GM19324 (cell line): ENCODE measurements around the gene SLC25A21.
"Not testable (repeated sequence)": the region's sequence is repeated elsewhere in the genome, so short reads cannot be mapped to it uniquely, and the experiment has no call there.

Experiments used
- ATAC-seq: cut with Tn5 transposase; IDR thresholded peaks from one replicate; pipeline ENCODE4 v1.9.1; 2021; ENCODE audit warnings: mild to moderate bottlenecking, moderate library complexity; ENCODE audit not compliant: unreplicated experiment, low FRiP score

SLC25A21 gene

DNA sequence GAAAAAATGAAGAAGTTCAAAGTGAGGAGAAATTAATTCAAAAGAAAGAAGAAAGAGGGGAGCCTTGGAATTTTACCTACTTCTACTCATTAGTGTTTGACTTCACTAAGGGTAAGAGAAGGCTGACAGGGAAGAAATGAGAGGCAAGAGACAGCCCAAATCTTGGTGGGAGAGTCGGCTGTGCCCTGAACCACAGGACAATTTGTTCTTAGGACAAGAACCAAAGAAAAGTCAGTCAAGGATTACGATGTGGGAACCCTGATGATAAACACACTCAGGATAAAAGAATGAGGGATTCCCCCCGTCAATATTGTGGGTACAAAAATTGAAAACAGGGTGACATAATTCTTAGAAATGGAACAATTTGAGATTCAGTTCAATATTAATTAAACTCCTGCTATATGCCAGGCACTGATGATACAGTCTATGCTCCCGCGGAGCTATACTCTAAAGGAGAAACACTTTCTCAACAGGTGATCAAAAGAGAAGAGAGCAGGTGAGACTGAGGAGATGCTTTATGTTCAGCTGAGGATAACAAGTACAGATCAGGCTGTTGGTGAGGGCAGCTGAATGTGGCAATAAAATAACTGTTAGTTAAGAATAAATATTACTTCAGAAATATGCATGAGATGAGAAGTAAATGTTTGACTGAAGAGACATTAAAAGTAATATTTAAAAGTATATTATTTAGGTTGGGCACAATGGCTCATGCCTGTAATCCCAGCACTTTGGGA lies 175.4 kb downstream of the SLC25A21 start:
- no peak for ATAC-seq

DNA sequence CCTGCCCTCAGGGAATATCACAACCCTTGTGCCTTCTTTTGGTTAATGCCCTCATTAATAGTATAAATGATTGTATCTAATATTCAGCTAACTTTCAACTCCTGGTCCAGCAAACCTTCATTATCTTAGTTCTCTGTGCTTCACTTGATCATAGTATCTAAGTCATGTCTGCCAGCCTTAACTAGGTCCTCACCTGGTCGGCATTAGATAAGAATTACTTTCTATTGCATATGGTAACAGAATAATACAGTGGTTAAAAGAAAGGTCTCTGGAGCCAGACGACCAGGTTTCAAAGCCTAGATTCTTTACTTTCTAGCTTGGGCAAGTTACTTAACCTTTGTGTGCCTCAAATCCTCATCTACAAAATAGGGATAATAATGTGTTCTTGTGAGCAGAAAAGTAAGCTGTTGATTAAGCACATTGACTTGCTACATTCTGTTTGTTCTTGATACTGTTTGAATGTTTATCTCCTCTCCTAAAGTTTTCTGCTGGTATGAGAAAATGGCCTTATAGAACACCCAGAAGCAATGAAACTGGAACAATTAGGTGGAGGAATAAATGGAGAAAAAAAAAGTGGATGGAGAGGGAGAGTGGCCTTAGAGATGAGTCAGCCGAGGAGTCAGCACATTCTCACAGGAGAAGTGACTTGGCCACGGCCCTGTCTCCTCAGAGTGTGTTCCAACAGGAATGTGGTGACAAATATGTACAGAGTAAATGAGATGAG lies 176.1 kb downstream of the SLC25A21 start:
- ATAC-seq: no peak

- ATAC-seq: no peak
Observed at GRCh38 chr14:36989806-36990205, 182.6 kb downstream of the SLC25A21 start.

DNA sequence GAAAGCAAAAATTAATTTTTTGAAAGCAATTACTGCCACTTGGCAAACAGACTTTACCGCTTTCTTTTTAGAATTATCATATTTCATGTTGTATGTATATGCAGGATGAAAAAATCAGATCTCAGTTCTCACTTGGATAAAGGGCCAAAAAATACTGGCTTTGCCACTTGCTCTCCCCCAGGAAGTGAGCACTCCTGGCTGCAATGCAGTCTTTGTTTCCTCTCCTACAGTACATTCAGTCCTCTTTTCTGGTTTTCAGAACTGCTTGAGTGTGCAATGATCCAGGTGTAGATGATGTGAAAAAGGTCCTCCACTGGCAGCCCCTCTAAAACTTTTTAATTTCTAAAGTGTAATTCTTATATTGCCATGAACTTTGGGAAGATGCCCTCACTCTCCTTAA lies 183.4 kb downstream of the SLC25A21 start:
- no peak for ATAC-seq

DNA sequence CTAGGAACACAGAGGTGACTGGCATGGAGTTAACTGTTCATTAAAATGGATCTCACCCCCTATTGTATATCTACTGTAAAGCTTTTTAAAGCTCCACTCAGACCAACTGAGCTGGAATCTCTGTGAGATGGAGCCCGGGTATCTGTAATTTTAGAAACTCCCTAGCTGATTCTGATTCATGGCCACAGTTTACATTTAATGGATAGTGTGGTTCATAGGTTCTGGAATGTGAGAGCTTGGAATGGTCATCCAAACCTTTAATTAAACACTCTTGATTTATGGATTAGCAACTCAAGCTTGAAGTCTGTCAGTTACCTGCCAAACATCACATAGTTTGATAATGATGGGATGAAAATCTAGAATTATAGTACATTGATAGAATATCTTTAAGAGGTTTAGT lies 183.8 kb downstream of the SLC25A21 start:
- no peak for ATAC-seq

GRCh38 chr14:36986407-36986806 lies 186.0 kb downstream of the SLC25A21 start:
- no peak for ATAC-seq

- ATAC-seq: no peak
Observed at GRCh38 chr14:36981832-36982529, 190.4 kb downstream of the SLC25A21 start.

- not testable (repeated sequence) for ATAC-seq
Observed at GRCh38 chr14:36980413-36980812, 192.0 kb downstream of the SLC25A21 start.

DNA sequence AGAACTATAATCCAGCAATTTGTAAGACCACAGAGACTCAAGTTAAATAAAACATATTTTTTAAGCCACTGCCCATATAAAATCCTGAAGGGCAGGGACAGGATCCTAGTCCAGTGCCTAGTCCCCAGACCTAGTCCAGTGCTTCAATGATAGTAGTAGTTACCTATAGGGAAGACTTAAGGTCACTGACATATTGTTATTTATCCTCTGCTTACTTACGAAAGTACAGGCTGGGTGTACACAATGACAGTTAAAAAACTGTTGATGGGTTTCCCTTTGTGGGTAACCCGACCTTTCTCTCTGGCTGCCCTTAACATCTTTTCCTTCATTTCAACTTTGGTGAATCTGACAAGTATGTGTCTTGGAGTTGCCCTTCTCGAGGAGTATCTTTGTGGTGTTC lies 192.5 kb downstream of the SLC25A21 start:
- no peak for ATAC-seq

DNA sequence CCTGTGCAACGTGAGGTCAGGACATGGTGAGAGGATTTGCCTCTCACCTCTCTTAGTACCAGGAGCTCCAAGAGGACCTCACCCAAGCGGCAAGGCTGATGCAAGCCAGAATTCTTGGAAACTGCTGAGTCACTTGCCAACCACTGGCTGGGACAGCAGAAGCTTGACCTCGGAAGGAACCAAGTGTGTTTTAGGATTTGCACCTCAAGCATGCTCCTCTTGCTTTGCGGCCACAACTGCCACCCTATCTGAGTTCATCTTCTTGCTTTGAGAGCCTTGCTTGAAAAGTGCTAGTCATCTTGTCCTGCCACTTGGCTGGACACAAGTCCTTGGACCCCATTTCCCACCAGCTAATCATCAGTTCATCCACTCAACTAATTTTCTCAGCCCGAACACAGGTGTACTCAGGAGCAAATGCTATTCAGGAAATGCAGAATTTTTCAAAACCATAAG lies 195.8 kb downstream of the SLC25A21 start:
- ATAC-seq: no peak

DNA sequence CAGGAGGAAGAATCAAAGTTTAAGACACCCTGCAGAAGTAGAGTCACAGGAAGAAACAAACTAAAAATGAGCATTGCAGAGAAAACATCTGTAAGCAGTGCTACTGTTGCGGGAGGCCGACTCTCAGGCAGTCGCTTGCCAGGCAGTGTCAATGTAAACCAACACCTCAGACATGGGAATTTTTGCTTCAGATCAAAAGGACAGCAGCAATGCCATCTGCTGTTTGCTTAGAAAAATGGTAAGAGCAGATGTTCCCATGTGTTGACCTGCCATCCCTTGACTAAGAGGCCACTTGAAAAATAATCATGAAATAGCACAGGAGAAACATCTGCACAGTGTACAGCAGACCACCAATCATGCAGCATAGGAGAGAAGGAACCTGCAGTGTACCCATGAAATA lies 196.6 kb downstream of the SLC25A21 start:
- ATAC-seq: no peak

- no peak for ATAC-seq
Observed at GRCh38 chr14:36974985-36975384, 197.4 kb downstream of the SLC25A21 start.

GRCh38 chr14:36973806-36974442 lies 198.5 kb downstream of the SLC25A21 start:
- no peak for ATAC-seq

DNA sequence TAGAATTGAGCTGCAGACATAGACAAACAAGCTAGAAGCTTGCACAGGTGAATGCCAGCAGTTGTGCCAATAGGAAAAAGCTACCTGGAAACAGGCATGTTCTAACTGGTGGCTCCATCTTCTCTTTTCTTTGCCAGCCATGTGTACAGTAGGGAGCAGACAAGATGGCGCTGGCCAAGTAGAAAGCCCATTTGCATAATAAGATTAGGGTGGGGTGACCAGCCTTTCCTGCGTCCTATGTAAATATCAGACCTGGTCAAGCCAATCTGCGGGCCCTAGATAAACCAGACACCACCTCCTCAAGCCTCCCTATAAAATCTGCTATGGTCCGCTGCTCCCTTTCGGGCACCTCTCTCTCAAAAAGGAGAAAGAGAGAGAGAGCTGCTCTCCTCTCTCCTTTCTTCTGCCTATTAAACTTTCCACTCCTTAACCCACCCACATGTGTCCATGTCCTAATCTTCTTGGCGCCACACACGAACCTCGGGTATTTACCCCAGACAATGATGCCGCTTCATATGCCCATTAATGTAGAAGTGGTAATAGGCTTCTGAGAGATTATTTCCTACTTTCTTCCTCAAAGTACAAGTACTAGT lies 201.0 kb downstream of the SLC25A21 start:
- ATAC-seq: no peak

DNA sequence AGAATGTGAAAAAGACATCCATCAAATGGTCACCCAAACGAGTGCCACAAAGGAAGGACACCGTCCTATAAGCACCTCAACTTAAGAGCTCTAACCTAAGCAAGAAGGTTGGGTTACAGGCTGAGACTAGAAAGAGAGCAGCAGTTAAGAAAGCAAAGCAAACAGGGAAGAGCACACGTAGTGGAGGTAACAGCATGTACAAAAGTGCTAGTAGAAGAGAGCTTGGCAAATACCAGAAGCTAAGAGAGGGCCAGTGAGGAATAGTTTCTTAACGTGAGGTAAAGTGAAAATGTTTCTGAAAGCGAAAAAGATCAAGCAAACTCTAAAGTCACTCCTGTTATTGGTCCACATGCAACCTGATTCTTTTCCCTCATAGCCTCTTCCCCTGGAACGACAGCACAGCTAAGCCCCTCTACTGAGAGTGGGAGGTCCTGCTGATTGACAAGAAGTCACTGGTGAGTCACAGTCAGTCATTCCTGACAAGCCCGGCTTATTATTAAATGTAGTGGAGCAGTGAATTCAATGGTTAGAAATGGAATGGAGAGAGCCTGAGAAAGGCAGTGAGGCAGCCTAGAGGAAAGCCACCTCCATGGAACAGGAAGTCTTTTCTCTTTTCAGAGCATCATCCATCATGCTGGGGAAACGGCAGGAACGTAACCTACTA lies 204.4 kb downstream of the SLC25A21 start:
- no peak for ATAC-seq

- ATAC-seq: no peak
Observed at GRCh38 chr14:36955967-36956366, 216.4 kb downstream of the SLC25A21 start.

DNA sequence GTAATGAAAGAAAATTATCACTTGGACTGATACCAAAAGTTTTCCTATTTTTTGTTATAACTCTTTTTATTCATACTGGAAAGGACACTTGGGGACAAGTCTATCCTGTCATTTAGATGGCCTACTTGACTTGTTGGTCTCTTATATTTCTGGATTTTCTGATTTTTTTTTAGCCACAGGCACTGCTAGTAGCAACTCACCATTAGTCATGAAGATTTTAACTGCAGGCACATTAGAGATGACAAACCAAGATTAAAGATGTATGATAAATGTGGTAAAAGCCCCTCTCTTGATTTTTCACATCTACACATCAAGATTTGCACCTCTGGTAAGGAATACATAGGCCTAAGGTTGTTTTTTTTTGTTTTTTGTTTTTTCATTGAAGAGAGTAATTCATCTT lies 217.0 kb downstream of the SLC25A21 start:
- ATAC-seq: no peak

- ATAC-seq: no peak
Observed at GRCh38 chr14:36952689-36953088, 219.7 kb downstream of the SLC25A21 start.

DNA sequence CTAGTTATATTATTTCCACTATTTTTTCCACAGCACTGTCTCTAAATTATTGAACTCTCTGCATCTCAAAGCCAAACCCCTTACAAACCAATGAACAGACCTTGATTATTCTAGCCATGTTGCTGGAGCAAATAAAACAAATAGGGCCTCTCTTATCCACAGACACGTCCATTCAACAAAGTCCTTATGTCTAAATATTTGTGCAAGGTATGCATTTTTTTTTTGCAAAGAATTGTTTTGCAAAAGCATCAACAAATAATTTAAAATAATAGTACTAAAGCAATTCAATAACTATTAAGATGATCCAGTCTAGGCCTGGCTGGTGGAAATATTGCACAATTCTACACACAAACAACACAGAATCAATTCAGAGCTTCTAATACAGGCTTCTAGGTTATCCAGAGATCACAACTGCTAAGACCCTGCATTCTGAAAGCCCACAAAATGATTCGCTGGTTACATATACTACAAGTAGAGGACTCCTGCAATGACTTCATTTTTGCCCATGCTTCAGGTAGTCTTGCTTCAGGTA lies 221.0 kb downstream of the SLC25A21 start:
- ATAC-seq: no peak

GRCh38 chr14:36950812-36951211 lies 221.6 kb downstream of the SLC25A21 start:
- ATAC-seq: no peak
